GM18520 (cell line): ENCODE data around the gene CRABP2.

Experiments
- ATAC-seq: cut with Tn5 transposase; IDR thresholded peaks from one replicate; pipeline ENCODE4 v1.9.1; 2021; ENCODE audit not compliant: unreplicated experiment

The CRABP2 gene

DNA sequence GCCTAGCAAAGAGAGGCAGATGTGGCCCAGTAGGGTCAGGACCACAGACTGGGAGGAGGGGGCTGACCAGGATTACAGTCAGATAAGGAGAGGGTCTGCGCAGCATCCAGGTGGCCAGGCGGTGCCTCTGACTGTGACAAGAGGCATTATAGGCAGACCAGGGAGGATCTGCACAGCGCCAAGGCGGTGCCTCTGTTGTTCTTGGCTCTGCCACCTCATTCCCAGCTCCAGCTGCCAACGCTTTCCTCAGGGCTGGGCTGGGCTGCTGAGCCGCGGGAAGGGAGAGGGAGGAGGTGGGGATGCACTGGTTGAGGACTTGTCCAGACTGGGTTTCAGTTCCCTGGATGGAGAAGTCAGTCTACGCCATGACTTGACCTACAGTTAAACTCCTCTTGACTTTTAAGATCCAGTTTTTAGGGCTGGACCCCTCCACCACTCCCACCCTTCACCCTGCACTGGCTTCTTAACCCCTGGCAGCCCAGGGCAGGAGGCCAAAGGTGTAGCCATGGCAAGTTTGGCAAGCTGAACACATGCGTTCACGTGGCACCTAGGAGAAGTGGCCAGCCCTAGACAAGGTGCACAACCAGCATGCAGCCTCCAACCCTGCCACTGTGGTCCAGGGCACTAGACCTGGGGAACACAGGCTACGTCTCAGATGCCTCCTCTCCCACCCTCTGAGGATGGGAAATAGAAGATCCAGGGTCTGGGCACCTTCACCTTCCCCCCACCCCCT lies 4.5 kb upstream of the CRABP2 start:
- no peak for ATAC-seq

DNA sequence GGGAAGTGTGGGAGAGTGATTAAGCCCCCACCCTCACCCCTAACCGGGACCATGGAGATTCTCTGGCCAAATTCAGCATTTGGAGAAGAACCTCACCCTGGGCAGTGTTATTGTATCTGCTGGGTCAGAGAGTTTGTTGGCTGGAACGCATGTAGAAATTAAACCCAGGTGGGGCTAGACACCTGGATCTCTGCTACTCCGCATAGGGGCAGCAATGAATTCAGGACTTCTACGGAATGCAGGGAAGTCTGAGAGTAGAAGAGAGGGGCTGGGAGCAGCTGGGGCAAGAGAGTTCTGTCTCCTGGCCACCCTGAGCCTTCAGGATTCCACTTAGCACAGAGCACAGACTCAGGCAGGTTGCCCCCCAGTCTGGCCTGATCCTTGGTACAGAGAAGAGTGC lies 3.6 kb upstream of the CRABP2 start:
- ATAC-seq: no peak

DNA sequence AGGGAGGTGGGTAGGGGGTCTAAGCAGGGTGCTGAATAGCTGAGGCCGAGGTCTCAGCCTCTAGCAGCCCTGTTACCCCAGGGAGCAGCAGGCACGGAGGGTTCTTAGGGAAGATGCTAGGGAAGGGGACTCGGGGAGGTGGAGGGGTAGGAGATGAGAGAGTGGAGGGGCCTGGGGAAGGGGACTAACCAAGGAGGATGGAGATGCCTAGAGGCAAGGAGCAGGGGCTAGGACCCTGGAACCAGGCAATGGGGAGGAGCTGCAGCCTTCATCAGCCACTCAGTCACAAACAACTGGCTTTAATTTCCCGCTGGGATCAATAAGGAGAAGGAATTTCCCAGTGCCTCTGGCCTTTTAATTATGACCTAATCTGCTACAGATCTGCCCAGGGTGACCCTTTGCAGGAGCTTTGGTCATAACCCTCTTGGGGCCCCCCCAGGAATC lies 2.9 kb upstream of the CRABP2 start:
- no peak for ATAC-seq

DNA sequence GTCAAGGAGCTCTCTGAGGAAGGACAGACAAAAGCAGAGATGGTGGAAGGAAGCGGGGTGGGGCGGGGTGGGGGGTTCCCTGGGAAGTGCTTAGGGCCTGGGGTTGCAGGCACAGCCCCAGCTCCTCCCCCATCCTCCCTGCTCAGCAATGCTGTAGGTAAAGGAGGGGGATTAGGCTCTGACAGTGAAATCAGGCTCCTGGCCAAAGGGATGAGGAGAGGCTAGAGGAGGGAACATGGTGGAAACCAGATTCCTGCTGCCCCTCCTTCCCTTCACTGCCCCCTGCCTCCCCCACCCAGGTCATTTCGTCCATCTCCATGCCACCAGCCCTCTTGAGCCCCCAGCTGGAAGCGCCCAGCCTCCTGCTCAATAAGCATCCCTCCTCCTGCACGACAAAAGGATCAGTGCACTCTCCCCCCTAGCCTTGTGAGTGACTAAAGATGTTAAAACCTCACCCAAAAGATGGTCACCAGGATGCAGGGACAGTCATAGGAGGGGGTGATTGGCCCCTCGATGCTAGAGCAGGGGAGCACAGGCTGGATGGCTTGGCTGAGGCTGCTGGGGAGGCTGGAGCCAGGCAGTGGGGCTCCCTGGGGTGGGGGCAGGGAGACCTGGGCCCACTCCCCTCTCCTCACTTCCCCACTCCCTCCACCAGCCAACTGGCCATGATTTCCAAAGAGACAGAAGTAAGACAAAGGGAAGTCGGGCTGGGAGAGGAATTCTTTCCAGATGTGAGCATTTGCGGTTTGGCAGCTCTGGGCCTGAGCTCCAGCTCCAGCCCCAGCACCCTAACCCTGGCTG lies 2.2 kb upstream of the CRABP2 start:
- no peak for ATAC-seq

DNA sequence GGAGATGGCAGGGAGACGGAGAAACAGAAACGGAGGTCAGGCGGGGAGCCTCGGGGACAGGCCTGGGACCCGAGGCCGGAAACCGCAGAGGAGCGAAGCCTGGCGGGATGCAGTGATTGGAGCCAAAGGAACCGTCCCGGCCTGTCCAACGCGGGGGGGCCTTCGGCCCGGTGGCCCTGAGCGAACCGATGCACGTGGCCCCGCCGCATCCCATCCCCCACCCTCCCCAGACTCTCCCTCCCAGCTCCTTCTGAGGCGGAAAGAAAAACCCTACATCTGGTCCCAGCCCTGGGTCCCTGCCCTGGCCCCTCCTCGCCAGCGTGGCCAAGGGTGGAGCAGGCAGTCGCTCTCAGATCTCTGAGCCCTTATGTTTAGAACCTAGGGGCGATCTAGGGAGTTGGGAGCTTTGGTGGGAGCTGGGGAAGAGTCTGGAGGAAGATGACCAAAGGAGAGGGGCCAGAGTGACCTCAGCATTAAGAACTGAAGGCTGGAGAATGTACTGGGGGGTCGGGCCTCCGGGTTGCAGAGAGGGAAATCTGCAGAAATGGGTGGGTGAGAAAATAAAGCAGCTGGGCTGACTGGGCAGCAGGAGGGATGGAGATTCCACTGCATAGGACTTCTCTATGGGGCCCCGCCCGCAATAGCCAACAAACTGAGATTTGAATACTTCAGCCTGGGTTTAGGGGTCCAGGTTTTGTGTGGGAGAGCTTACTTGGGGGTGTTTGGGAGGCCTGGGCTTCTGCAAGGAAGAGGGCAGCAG lies 1.5 kb upstream of the CRABP2 start:
- no peak for ATAC-seq

DNA sequence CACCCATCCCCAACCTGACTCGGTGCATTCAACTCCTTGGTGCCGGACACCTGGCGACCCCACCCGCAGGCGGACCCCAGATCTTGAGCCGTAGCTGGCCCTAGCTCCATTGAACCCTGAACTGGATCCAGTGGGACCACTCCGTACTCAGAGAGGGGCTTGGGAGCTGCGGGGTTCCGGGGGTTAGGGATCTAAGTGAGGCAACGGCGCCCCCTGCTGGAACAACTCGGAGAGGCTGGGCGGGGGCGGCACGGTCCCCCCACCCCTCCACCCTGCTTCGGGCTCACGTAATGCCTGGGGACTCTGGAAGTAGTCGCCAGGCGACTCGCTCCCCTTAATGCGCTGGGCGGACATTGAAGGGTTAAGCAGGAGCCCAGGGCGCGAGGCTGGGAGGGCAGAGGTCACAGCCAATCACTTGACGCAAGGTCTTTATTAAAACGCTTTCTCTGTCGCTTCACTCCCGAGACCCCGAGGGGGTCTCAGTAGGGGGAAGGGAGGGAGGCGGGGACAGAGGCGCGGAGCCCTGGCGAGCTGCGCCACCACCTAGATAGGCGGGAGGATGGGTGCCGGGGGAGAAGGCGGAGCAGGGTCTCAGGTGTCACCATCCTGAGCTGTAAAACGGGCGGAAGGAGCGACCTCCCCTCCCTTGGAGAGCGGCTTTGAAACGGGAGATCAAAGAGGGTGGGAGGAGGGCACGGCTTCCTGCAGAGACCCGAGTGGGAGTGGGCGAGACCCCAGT lies 704 bp upstream of the CRABP2 start:
- no peak for ATAC-seq

DNA sequence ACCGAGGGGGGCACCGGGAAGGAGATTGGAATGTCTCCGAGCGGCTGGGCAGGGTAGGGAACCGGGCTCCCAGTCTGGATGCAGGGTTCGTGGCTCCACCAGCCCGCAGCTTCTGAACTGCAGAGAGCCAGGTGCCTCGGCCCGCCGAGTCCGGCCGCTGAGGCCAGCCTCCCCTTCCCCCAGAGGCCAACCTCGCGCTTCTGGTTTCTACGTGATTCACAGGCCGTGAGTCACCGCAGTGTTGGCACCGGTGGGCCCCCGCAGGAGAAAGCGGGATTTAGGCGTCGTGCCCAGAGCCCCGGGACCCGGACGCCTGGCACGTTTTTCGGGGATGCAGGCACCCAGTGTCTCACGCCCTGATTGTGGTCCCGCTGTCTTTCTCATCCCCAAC lies 458 bp downstream of the CRABP2 start:
- ATAC-seq: no peak

DNA sequence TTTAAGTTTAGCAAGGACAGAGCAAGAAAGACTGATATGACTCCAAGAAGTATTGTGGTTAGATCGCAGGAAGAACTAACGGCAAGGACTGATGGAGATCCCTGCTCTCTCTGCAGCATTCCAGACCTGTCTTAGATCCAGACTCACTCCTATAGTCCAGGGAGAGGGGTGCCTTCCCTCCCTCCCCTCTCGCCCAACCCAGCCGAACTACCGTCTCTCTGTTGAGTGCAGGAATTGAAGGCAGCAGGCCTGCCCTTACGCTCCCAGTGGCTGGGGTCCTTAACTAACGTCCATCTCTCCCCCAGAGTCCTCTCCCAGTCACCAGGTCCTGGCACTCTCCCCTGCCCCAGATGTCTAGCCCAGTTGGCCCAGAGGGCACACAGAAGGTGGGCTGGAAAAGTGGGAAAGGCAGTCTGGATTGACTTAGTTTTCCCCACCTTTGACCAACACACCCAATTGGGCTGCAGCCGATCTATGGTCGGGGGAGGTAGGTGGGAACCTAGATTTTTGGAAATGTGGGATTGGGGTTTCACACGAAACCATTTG lies 1.1 kb downstream of the CRABP2 start:
- ATAC-seq: no peak

DNA sequence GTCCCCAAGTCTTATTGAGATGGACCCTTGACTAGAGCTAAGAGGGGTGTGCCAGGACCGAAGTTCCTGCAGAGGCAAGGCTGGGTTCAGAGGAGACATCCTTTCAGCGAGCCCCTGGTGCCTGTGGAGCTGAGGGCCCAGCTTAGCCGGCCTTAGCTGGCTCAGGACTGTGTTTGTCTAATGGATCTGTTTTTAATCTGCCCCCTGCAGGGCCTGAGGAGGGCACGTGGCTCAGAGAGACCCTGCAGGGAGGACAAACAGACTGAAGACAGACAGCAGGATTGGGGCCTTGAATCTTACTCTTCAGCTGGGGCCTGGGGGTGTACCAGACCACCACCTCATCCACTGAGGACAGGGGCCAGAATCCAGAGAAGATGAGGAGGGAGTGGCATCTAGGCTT lies 1.6 kb downstream of the CRABP2 start:
- ATAC-seq: no peak

DNA sequence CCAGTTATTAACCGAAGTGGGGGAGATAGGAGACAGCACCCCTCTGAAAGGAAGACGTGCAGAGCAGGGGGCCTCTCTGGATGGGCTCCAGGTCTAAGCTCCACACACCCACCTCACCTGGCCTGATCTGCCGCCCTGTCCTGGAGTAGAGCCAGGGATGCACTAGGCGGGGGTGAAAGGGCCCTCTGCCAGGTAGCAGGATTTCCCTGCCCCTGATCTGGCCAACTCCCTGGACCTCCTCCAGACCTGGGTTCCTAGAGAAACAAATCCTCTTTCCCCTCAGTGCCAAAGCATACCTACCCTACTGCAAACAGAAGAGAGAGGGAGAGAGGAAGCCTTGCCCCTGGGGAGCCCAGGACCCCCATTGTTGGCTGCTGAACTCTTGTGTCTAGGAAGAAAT lies 2.0 kb downstream of the CRABP2 start:
- no peak for ATAC-seq

DNA sequence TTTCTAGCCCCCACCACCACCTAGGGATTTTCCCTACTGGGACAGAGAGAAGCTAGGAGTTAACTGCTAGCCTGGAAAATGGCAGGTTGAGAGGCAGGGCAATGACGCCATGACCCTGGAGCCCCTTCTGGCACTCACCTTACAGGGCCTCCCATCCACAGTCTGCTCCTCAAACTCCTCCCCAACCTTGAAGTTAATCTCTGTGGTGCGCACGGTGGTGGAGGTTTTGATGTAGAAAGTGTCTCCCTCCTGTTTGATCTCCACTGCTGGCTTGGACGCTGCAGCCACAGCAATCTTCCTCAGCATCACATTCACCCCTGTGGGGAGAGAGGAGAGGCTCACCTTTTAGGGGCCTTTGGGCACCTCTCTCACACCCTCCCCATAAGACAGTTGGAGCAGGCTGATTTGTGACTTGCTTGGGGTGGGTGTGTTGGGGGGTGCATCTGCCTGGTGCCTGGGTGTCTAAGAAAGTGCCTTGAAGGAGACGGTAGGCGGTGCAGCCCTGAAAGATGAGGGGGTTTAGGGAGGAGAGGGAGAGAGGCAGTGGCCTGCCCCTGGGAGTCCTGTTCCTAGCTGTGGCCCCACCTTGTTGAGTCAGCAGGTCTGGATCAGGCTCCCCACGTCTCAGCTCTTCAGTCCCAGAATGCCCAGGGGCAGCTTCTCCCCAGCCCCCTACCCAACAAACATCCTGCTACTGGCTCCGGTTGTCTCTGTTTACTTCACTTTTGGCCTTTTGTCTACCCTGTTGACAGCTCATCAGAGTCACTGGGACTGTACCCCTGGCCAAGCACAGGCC lies 4.4 kb downstream of the CRABP2 start:
- ATAC-seq: no peak

DNA sequence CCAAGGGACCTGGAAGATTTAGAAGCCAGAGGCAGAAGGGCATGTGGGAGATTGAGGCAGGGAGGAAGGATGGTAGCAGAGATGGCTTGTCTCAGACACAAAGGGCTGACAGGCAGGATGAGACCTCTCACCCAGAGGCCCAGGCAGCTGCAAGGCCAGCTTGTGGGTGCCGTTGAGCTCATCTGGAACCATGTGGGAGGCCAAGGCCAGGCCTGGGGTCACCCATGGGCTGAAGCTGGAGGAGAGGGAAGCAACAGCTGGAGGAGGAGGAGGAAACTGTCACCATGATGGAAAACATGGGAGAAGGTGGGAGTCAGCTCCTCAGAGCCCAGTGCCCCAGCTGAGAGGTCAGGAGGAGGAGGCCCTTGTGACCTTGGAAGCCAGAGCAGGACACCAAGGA lies 6.4 kb downstream of the CRABP2 start:
- ATAC-seq: no peak

DNA sequence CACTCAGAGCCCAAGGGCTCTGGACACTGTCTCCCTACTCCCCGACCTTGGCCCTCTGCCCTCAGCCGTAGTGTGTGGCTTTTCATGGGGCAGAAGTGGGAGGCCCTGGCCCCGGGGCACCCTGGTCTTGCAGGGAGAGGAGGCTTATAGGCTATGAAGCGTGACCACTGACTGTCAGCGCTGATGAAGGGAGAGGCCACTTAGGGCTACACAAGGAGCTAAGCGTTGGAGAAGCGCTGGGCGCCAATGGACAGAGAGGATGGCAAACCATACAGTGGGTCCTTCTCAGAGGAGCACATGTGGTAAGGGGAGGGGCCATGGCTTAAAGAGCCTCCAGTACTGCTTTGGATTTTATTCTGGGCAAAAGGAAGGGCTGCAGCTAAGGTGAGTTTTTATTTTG lies 7.9 kb downstream of the CRABP2 start:
- ATAC-seq: no peak

DNA sequence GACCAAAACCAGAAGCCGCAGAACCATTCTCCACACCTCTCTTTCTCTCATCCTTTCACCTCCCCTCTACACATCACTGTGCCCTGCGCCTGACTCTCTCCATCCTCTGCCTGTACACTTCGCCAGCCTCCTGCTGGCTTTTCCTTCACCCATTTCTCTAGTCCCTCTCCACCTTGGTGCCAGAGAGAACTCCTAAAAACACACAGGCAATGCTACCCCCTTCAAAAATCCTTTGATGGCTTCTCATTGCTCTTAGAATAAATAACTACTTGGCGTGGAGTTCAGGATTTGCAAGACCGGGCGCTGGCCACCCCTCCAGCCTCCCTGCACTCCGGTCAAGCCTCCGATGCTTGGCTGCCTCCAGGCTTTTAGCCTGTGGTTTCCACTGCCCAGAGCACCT lies 8.6 kb downstream of the CRABP2 start:
- no peak for ATAC-seq

DNA sequence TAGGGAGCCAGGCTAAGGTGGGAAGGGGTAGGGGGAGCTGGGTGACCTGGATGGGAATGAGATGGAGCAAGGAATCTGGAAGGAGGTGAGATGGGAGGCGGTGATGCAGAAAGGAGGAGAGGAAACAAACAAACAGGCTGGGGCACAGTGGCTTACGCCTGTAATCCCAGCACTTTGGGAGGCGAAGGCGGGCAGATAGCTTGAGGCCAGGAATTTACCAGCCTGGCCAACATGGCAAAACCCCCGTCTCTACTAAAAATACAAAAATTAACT lies 10.8 kb downstream of the CRABP2 start:
- no peak for ATAC-seq

DNA sequence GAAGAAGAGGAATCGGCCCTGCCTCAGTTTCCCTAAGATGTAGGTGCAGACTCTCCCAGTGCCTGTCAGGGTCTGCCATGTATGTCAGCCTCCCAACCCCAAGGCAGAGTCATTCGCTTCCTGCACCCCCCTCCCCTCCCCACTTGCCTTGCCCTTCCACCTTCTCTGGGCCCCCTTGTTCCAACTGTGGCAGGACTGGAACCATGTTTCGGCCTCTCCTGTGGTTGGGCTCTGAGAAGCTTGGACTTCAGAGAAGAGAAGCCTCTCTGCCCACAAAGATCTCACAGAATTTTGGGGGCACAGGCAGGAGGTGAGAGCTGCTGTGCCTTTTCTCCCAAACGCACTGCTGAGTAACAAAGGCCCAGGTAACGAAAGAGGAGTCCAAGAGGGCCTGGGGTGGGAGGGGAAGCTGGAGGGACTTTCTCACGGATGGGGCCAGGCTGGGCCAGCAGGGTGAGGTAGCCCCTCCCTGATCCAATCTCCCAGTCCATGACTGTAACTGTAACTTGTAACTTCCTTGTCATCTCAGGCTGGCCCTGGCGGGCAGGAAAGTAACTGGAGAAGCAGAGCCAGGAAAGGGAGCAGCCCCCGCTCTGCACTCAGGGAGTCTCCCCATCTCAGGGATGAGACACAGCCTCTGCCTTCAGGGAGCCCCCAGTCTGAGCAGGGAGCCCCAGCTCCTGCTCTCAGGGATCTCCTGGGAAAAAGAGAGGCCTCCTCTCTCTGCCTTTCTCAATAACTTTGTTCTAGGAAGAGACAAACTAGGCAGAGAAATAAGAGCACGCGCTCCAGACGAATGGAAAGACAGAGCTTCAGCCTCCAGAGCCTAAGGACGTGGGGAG lies 11.3 kb downstream of the CRABP2 start:
- ATAC-seq: no peak

DNA sequence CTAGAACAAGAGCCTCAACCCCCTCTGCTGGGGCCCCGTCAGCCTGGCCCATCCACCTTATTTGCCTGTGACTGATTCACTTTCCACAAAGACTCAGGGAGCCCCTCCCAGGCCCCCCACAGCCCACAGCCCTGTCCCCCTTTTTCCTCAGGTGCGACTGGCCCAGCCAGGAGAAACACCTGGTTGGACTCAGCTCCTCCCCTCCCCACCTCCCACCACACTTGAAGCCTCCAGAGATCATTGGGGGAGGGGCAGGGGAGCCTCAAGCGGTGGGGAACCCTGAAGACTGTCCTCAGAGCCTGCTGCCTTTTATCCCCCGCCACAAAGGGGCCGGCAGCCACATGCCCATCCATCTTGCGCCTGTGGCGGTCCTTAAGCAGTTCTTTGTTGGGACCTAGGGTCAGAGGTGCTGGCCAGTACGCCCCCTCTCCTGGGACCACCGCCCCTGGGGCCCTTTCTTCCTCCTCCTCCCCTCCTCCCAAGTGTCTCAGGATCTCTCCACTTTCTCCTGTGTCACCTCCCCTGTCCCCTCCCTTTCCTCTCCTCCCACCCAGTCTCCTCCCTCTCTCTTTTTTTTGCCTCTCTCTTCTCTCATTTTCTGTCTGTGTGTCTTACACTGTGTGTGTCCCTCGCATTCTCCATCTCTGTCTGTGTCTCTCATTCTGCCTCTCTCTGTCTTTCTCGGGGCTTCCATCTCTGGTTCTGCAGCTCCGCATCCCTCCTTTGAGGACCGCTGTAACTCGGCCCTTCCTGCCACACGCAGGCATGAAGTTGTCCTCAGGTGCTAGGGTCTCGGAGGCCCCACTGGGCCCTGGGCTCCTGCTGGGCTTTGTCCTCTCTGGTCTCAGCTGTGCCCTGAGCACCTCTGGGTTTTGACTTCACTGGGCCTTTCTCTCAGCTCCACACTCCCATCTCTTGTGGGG lies 12.2 kb downstream of the CRABP2 start:
- ATAC-seq: no peak

DNA sequence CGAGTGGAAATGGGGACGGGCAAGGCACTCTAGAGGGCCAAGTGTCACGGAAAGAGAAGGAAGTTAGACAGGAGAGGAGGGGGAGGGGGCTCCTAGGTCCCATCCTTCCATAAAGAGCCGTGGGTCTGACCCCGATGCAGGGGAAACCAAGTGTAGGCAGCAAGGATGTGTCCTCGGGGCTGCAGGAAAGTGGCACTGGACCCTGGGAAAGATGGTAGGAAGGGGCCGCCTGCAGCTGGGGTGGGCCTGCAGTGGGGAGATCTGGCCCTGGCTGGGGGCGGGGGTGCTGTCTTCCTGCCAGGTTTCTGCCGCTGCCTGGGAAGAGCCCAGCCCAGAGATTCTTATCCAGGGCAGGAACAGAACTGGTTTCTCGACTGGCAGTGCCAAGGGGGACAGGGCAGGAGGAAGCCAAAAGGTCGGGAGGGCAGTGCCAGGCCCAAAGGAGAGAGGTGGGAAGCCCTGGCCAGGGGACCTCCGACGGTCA lies 12.9 kb downstream of the CRABP2 start:
- ATAC-seq: no peak
